ENCODE measurements around the gene CD9.

DNA sequence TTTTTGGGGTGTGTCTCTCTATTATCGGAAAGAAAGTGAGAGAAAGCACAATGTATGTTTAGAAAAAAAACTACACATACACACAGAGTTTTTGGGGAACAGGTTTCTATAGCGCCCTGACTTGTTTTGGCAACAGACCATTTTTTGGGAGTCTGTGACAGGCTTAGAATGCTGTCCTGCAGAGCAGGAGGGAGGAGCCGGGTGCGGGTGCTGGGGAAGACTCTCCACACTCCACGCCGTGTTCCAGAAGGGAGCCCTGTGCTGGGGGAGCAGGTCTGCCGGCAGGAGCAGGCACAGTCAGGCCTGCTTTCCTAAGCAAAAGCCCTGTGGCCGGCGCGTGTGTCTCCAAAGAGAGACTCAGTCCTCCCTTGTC lies 26.5 kb downstream of the CD9 start:
- no peak for TF ChIP-seq POLR2A (IDR thresholded peaks at IDR 0.05; ENCODE audit: low read depth, low read length)
- TF ChIP-seq POLR2AphosphoS5 (IDR thresholded peaks at IDR 0.05; ENCODE audit: low read depth, low read length) = no peak
- no peak for TF ChIP-seq TAF1 (IDR thresholded peaks at IDR 0.05; ENCODE audit: borderline replicate concordance, low read depth, low read length)

Data from GM12892 (cell line).